ENCODE data around the gene FAAH.

The FAAH gene

GRCh38 chr1:46423574-46424240, 29.6 kb downstream of the FAAH start:
- no peak for DNase-seq (ENCODE audit: low spot score)

DNA sequence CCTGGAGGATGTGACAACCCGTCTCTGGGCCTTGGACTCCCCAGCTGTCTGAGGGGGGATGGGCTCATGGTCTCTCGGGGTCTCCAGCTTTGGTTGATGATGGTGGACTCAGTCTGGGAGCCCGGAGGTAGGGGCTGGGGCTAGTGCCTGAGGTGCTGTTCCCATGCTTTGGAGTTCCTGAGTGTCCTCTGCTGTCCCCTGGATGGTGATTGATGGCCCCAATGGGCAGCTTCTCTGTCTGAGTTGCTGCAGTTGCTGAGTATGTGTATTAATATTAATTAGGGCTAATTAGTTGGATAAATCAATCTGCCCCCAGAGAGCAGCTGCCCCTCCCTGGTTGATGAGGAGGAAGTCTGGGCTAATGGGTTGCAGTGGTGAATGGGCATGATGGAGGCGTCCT, 30.6 kb downstream of the FAAH start:
- DNase-seq (ENCODE audit: low spot score), result no peak

- no peak for DNase-seq (ENCODE audit: low spot score)
These were observed 31.6 kb downstream of the FAAH start for GRCh38 chr1:46425726-46426125.

DNA sequence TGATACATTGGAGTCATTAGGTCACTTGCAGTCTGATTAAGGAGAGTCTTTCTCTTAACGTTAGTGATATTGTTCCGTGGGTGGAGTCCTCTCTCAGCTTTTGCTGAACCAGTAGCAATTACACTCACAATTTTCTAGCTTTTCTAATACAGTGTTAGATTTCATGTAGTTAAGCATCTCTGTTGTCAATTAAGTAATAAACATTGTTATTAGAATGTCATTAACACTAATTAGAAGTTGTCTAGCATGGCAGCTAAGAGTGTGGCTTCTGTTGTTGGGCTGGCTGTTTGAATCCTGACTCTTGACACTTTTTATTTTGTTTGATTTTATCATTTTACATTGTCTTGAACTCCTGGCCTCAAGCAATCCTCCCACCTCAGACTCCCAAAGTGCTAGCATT, 33.4 kb downstream of the FAAH start:
- no peak for DNase-seq (ENCODE audit: low spot score)

- no peak for DNase-seq (ENCODE audit: low spot score)
These were observed 35.3 kb downstream of the FAAH start for GRCh38 chr1:46429436-46429835.

DNA sequence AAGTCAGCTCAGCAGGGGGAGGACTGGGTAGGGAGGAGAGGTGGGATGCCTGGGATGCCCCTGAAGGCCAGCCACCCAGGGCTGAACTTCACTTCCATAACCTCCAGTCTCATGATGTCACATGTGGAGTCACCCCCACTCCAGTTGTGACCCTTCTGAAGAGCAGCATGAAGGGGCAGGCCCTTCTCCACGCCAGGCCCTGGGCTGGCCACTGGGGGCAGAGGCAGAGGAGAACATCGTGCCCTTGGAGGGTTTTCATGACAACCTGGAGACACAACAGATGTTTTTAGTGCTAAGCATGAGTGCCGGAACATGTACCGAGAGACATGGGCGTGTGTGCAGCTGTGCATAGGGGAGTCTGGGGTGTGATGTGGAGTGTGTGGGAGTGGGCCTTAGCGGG, 37.6 kb downstream of the FAAH start:
- DNase-seq (ENCODE audit: low spot score), result no peak

DNA sequence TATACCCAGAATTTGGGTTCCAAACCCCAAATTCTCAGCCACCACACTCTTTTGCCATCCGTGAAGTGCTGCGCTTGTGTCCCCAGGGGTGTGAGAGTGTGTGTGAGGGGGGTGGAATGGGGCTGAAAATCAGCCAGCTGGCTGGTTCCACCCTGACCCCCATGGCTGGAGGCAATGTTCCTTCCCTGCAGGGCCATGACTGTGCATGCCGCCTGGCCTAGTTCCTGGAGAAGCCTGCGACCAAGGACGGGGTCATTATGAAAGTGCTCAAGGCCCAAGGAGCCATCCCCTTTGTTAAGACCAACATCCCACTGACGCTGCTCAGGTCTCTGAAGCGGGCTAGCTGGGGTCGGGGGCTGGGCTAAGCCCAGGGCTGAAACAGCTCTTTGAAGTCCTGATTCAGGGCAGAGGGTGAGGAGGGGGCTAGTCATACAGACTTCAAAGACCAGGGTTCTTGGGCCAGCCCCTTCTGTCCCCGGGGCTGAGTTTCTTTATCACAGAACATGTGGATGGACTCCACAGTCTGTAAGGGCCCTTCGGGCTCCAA, 38.7 kb downstream of the FAAH start:
- no peak for DNase-seq (ENCODE audit: low spot score)

DNA sequence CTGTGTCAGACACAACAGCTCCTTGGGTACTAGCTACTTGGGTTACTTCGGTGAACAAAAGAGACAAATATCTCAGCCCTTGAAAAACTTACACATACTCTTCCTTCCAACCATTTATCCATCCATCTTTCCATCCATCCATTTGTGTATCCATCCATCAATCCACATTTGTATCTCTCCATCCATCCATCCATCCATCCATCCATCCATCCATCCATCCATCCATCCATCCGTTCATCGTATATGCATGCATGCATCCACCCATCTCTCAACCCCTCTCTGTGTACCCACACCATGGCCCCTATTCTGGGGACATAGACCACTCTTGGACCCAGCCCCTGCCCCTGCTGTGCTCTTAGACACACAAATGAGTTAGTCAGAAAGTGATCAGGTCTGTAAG, 40.2 kb downstream of the FAAH start:
- no peak for DNase-seq (ENCODE audit: low spot score)

DNA sequence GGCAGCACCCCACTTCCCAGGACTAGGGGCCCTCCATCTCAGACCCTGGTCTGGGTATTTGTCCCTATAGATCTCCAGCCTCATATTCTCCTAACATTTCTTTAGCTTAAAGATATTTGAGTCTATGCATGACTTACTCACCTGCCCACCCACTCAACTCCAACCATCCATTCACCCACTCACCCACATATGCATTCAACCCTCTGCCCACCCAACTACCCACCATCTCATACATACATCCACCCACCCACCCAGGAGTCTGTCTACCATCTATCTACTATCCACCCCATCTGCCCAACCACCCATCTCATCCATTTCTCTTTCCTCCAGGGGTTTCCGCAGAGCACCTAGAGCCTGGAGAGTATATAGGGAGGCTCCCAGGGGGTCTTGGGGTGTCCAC, 42.7 kb downstream of the FAAH start:
- DNase-seq (ENCODE audit: low spot score), result no peak

DNA sequence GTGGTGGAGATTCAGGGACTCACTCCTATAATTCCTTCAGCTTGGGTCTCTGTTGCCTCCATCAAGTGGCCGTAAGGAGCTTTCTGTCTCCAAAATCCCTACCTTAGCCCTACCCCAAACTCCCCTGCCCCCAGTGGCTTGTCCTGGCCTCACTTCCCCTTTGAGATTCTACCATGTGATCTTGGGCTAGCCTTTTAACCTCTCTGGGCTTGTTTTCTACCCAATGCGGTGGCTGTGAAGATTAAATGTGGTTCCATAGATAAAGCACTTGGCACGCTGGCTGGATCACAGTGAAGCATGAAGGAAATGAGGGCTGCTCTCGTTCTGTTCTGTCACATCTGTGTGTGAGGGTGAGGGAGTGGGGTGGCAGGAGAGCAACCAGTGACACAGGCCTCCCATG, 43.6 kb downstream of the FAAH start:
- DNase-seq (ENCODE audit: low spot score), result no peak

DNA sequence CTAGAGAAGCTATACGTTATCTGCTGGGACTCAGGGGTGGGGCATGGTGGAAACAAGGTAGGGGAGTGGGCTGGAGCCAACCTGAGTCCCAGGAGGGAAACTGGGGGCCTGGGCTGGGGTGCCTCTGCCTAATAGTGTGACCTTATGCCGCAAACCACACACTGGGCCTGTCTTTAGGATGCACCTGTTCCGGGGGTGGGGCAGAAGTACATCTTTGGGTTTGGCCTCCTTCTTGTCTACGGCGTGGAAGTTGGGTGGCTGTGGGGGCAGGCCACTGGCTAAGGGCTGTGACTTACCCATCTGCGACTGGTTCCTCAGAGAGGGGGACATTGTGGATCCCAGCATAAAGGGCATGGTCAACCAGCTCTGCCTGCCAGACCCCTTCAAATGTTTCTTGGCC, 44.2 kb downstream of the FAAH start:
- no peak for DNase-seq (ENCODE audit: low spot score)

DNA sequence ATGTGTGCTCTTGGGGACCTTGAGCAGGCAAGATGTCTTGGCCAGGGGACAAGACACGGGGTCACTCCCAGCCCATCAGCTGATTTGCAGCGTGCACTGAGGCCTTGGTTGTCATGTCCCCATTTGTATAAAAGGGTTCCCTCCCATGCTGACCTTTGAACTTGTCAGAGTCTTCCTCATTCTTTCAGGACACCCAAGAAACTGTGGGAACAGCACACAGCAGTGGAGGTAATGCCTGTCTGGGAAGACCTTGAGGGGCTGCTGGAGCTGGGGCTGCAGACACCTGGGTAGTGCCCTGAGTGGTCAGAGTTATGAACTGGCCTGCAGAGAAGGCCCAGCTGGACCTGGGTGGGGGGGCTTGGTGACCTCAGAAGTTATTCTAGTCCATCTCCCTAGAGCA, 46.4 kb downstream of the FAAH start:
- DNase-seq (ENCODE audit: low spot score), result no peak

GRCh38 chr1:46442317-46443161, 48.4 kb downstream of the FAAH start:
- peak; percentile 74 for DNase-seq (ENCODE audit: low spot score)

DNA sequence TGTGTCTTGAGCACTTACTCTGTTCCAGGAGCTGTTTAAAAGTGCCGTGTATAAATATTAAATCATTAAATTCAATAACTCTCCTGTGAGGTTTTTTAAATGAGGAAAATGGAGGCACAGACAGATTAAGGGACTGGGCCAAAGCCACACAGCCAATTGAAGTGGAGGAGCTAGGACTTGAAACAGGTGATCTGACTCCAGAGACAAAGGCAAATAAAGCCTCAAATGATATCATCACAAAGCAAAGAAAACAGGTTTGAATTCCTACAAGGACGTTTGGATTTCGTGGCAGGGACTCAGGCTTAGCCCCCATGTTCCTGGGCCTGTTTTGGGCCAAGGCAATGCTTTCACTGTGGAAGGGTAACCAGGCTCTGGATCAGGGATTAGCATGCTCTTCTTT, 50.3 kb downstream of the FAAH start:
- no peak for DNase-seq (ENCODE audit: low spot score)

GRCh38 chr1:46445773-46446256, 51.7 kb downstream of the FAAH start:
- DNase-seq (ENCODE audit: low spot score), result no peak

GRCh38 chr1:46446646-46447498, 52.8 kb downstream of the FAAH start:
- DNase-seq (ENCODE audit: low spot score), result peak; percentile 55

DNA sequence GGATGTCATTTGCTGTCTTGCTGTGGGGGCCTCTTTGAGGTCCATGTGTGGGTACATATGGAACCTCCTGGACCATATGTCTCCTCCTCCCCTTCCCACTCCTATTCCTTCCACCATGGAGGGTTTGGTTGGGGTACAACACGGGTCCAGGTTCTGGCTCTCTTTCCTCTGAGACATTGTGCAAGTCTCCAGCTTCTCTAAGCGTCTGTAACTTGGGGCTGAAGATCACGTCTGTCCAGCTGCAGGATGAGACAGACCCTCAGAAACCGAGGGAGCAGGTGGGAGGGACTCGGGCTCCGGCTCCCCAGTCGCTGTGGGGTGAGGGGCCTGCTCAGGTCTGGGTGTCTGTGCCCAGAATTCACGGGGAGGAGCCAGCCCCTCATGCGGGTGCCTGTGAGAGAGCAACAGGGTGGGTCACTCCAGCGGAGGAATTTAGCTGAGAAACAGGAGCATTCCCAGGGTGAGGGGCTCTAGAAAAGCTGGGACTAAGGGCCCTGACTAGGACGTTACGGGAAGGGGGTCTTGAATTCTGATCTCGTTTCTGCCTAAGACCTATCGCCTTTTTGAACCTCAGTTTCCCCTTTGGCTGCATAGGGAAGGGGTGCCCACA, 53.5 kb downstream of the FAAH start:
- no peak for DNase-seq (ENCODE audit: low spot score)

DNA sequence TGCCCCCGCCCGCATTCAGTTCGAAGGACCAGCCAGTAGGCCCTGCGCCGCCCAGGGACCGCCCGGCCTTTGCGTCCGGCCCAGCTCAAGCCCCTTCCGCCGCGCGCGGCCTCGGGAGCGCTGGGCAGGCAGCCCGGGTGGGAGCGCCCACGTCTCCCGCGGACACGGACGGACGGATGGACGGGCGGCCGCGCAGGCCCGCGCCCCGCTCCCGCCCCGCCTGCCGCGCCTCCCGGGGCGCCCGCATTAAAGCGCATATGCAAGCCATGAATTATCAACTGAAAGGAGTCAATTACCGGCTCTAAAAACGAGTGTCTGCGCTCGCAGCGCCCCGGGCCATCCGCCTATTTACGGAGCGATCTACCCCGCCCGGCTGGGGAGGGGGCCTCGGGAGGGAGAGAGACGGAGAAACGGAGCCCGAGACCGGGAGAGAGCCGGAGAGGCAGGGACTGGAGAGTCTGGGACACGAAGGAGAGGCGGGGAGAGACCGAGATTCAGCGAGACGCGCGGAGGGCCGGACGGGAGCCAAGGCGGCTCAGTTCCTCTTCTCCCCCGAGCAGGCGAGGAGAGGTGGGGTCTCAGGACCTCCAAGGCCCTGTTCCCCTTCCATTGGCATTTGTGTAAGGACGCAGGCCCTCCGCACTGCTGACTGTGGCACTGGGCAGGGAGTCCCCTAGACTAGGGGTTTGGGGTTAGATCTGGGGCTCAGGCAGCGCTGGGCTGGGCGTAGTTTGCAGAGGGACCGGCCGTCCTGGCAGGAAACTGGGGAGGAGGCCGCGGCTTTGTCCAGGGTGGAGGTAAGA, 54.2 kb downstream of the FAAH start:
- DNase-seq (ENCODE audit: low spot score), result no peak

GRCh38 chr1:46449223-46450159, 55.4 kb downstream of the FAAH start:
- DNase-seq (ENCODE audit: low spot score), result no peak

DNA sequence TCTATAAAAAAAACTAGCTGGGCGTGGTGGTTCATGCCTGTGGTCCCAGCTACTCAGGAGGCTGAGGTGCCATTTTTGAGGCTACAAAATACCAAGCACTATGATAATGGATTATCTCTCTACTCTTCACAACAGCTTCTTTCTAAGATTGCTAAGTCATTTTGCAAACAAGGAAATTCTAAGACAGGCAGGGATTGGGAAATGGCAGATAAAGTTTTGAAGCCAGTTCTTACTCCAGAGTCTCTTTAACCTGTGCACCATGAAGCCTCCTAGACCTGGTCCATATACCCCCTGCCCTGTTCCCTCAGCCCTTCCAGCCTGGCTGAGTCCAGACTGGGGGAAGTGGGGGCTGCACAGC, 56.0 kb downstream of the FAAH start:
- DNase-seq (ENCODE audit: low spot score), result no peak

Measured in COLO829 (cell line).